HUES48 (cell line): Measurements from ENCODE around the gene KCNJ10.
"Not testable (repeated sequence)": the region's sequence is repeated elsewhere in the genome, so short reads cannot be mapped to it uniquely, and the experiment has no call there.

ENCODE experiments used
- H3K27ac ChIP-seq: one replicate; pipeline ENCODE4 v1.7.0; 2013; ENCODE audit warnings: low read depth, low read length, inconsistent platforms
- H3K27me3 ChIP-seq: 2 replicates; pipeline ENCODE4 v1.6.1; 2013; ENCODE audit warnings: mild to moderate bottlenecking, low read length; ENCODE audit not compliant: control insufficient read depth, insufficient read depth
- H3K36me3 ChIP-seq: 2 replicates; pipeline ENCODE4 v1.6.1; 2013; ENCODE audit warnings: low read length; ENCODE audit not compliant: control insufficient read depth, insufficient read depth
- H3K4me1 ChIP-seq: 2 replicates; pipeline ENCODE4 v1.6.1; 2013; ENCODE audit warnings: mild to moderate bottlenecking, low read length; ENCODE audit not compliant: control insufficient read depth, insufficient read depth
- H3K4me3 ChIP-seq: 2 replicates; pipeline ENCODE4 v1.5.1; 2013; ENCODE audit warnings: mild to moderate bottlenecking, low read depth, low read length
- H3K9ac ChIP-seq: 2 replicates; pipeline ENCODE4 v1.6.1; 2013; ENCODE audit warnings: mild to moderate bottlenecking, low read depth, low read length, moderate library complexity
- H3K9me3 ChIP-seq: 2 replicates; pipeline ENCODE4 v1.6.1; 2013; ENCODE audit warnings: low read length; ENCODE audit not compliant: control insufficient read depth, insufficient read depth

Gene KCNJ10

GRCh38 chr1:160069460-160070231 is at the start of gene KCNJ10:
KCNJ10 (minus strand) TSS chr1:160070160; CDS start chr1:160042532, 27,628 bp downstream.
- Histone ChIP-seq H3K27me3 (peaks cover 48% of the 10 kb centered on the region), H3K27ac (no peak within 1 kb of the TSS), H3K9ac (no peak within 1 kb of the TSS), H3K4me3 (peak within 1 kb of the TSS; percentile 90), H3K36me3 (no peaks in the 10 kb centered on the region), H3K9me3 (no peaks in the 10 kb centered on the region), H3K4me1 (peaks cover 12% of the 10 kb centered on the region)

- no peaks in the 10 kb centered on the region for H3K27me3 ChIP-seq
- H3K4me3 ChIP-seq, result no peak overlapping the region
- peaks cover 34% of the 10 kb centered on the region for H3K4me1 ChIP-seq
- no peak overlapping the region for H3K27ac ChIP-seq
- H3K9ac ChIP-seq, result no peak overlapping the region
- H3K36me3 ChIP-seq, result peaks cover 10% of the 10 kb centered on the region
- H3K9me3 ChIP-seq, result no peaks in the 10 kb centered on the region
Measured at GRCh38 chr1:160118928-160119327, 49.0 kb upstream of the KCNJ10 start.

- no peak overlapping the region for H3K27ac ChIP-seq
- peaks cover 8% of the 10 kb centered on the region for H3K36me3 ChIP-seq
- H3K4me3 ChIP-seq, result no peak overlapping the region
- H3K9me3 ChIP-seq, result no peaks in the 10 kb centered on the region
- no peaks in the 10 kb centered on the region for H3K27me3 ChIP-seq
- no peak overlapping the region for H3K9ac ChIP-seq
- peaks cover 43% of the 10 kb centered on the region for H3K4me1 ChIP-seq
Measured at GRCh38 chr1:160117709-160118183, 47.8 kb upstream of the KCNJ10 start.

- Histone ChIP-seq H3K9me3 (no peaks in the 10 kb centered on the region), H3K27me3 (no peaks in the 10 kb centered on the region), H3K27ac (no peak overlapping the region), H3K4me1 (peaks cover 43% of the 10 kb centered on the region), H3K9ac (no peak overlapping the region), H3K4me3 (no peak overlapping the region), H3K36me3 (peaks cover 8% of the 10 kb centered on the region)
Measured at GRCh38 chr1:160117300-160117699, 47.3 kb upstream of the KCNJ10 start.

- peak overlapping the region; percentile 58; the same call in 1 of the 2 replicates for H3K4me3 ChIP-seq
Measured at GRCh38 chr1:160116283-160117147, 46.6 kb upstream of the KCNJ10 start.

GRCh38 chr1:160115545-160116282 is 45.8 kb upstream of the KCNJ10 start, which contains the start of gene ATP1A2:
ATP1A2 (plus strand) TSS chr1:160115759; CDS start chr1:160115862, 103 bp downstream.
- no peak within 1 kb of the TSS for H3K9ac ChIP-seq
- peak within 1 kb of the TSS; percentile 7 for H3K27ac ChIP-seq
- peaks cover 44% of the 10 kb centered on the region for H3K4me1 ChIP-seq
- no peaks in the 10 kb centered on the region for H3K27me3 ChIP-seq
- no peaks in the 10 kb centered on the region for H3K9me3 ChIP-seq
- peak within 1 kb of the TSS; percentile 58; the same call in 1 of the 2 replicates for H3K4me3 ChIP-seq
- no peaks in the 10 kb centered on the region for H3K36me3 ChIP-seq

More at GRCh38 chr1:160116283-160117147, 46.6 kb upstream of the KCNJ10 start:
- peaks cover 8% of the 10 kb centered on the region for H3K36me3 ChIP-seq
- H3K27me3 ChIP-seq, result no peaks in the 10 kb centered on the region
- no peak overlapping the region for H3K9ac ChIP-seq
- H3K27ac ChIP-seq, result no peak overlapping the region
- peaks cover 43% of the 10 kb centered on the region for H3K4me1 ChIP-seq
- no peaks in the 10 kb centered on the region for H3K9me3 ChIP-seq

- Histone ChIP-seq H3K36me3 (no peaks in the 10 kb centered on the region), H3K9ac (no peak overlapping the region), H3K4me1 (peaks cover 56% of the 10 kb centered on the region), H3K9me3 (no peaks in the 10 kb centered on the region), H3K27me3 (no peaks in the 10 kb centered on the region), H3K27ac (peak overlapping the region; percentile 2), H3K4me3 (no peak overlapping the region)
Measured at GRCh38 chr1:160114085-160114484, 44.1 kb upstream of the KCNJ10 start.

- no peaks in the 10 kb centered on the region for H3K27me3 ChIP-seq
- no peaks in the 10 kb centered on the region for H3K36me3 ChIP-seq
- H3K9ac ChIP-seq, result no peak overlapping the region
- H3K4me3 ChIP-seq, result no peak overlapping the region
- no peaks in the 10 kb centered on the region for H3K9me3 ChIP-seq
- peaks cover 63% of the 10 kb centered on the region for H3K4me1 ChIP-seq
- peak overlapping the region; percentile 2 for H3K27ac ChIP-seq
Measured at GRCh38 chr1:160113407-160113806, 43.4 kb upstream of the KCNJ10 start.

GRCh38 chr1:160112357-160112756 is 42.4 kb upstream of the KCNJ10 start:
- no peaks in the 10 kb centered on the region for H3K36me3 ChIP-seq
- H3K4me3 ChIP-seq, result no peak overlapping the region
- H3K4me1 ChIP-seq, result peaks cover 61% of the 10 kb centered on the region
- no peaks in the 10 kb centered on the region for H3K27me3 ChIP-seq
- H3K27ac ChIP-seq, result no peak overlapping the region
- H3K9ac ChIP-seq, result no peak overlapping the region
- no peaks in the 10 kb centered on the region for H3K9me3 ChIP-seq

GRCh38 chr1:160111462-160111861 is 41.5 kb upstream of the KCNJ10 start:
- peaks cover 52% of the 10 kb centered on the region for H3K4me1 ChIP-seq
- H3K27me3 ChIP-seq, H3K4me3 ChIP-seq, H3K9ac ChIP-seq, H3K9me3 ChIP-seq, H3K36me3 ChIP-seq, H3K27ac ChIP-seq: not testable (repeated sequence)
